ENCODE data around the gene SAPCD2.

The SAPCD2 gene

GRCh38 chr9:137022662-137023008, 47.7 kb downstream of the SAPCD2 start:
- peak overlapping the region; percentile 16 to 51 for H3K9ac ChIP-seq (ENCODE audit: low read depth in 1 of 2, low read length in 2 of 2)
- no peaks in the 10 kb centered on the region for H3K9me3 ChIP-seq (ENCODE audit: control insufficient read depth in 1 of 2, low read length in 2 of 2)
- no peaks in the 10 kb centered on the region for H3K36me3 ChIP-seq (ENCODE audit: control insufficient read depth in 1 of 2, insufficient read depth in 2 of 2, low read length in 2 of 2)
- peaks cover 29 to 46% of the 10 kb centered on the region in 2 donors for H3K4me1 ChIP-seq (ENCODE audit: control insufficient read depth in 1 of 2, insufficient read depth in 2 of 2, low read length in 2 of 2)
- peak overlapping the region; percentile 61 for H3K27ac ChIP-seq (ENCODE audit: low read depth, low read length)
- no peak overlapping the region for H3K4me3 ChIP-seq (ENCODE audit: low read depth in 1 of 2, low read length in 2 of 2)
- H3K27me3 ChIP-seq (ENCODE audit: control insufficient read depth in 1 of 2, insufficient read depth in 2 of 2, low read length in 2 of 2) = no peaks in the 10 kb centered on the region

GRCh38 chr9:137021979-137022661, 48.2 kb downstream of the SAPCD2 start:
- H3K9me3 ChIP-seq (ENCODE audit: control insufficient read depth in 1 of 2, low read length in 2 of 2) = no peaks in the 10 kb centered on the region
- peak overlapping the region; percentile 61 for H3K27ac ChIP-seq (ENCODE audit: low read depth, low read length)
- peak overlapping the region in 1 of 2 donors; percentile 22 for H3K4me3 ChIP-seq (ENCODE audit: low read depth in 1 of 2, low read length in 2 of 2)
- H3K27me3 ChIP-seq (ENCODE audit: control insufficient read depth in 1 of 2, insufficient read depth in 2 of 2, low read length in 2 of 2) = no peaks in the 10 kb centered on the region
- H3K9ac ChIP-seq (ENCODE audit: low read depth in 1 of 2, low read length in 2 of 2) = peak overlapping the region; percentile 16 to 51
- H3K4me1 ChIP-seq (ENCODE audit: control insufficient read depth in 1 of 2, insufficient read depth in 2 of 2, low read length in 2 of 2) = peaks cover 24 to 41% of the 10 kb centered on the region in 2 donors
- peaks cover 0 to 3% of the 10 kb centered on the region in 2 donors for H3K36me3 ChIP-seq (ENCODE audit: control insufficient read depth in 1 of 2, insufficient read depth in 2 of 2, low read length in 2 of 2)

- H3K36me3 ChIP-seq (ENCODE audit: control insufficient read depth in 1 of 2, insufficient read depth in 2 of 2, low read length in 2 of 2) = peaks cover 0 to 8% of the 10 kb centered on the region in 2 donors
- peak overlapping the region; percentile 10 for H3K27ac ChIP-seq (ENCODE audit: low read depth, low read length)
Measured at GRCh38 chr9:137021568-137021978, 48.8 kb downstream of the SAPCD2 start.

GRCh38 chr9:137020771-137021567, 49.4 kb downstream of the SAPCD2 start:
- Histone ChIP-seq H3K4me1 (ENCODE audit: control insufficient read depth in 1 of 2, insufficient read depth in 2 of 2, low read length in 2 of 2) (peaks cover 15 to 30% of the 10 kb centered on the region in 2 donors), H3K36me3 (ENCODE audit: control insufficient read depth in 1 of 2, insufficient read depth in 2 of 2, low read length in 2 of 2) (peaks cover 0 to 8% of the 10 kb centered on the region in 2 donors), H3K27me3 (ENCODE audit: control insufficient read depth in 1 of 2, insufficient read depth in 2 of 2, low read length in 2 of 2) (no peaks in the 10 kb centered on the region), H3K27ac (ENCODE audit: low read depth, low read length) (no peak overlapping the region), H3K9me3 (ENCODE audit: control insufficient read depth in 1 of 2, low read length in 2 of 2) (no peaks in the 10 kb centered on the region), H3K4me3 (ENCODE audit: low read depth in 1 of 2, low read length in 2 of 2) (peak overlapping the region; percentile 16 to 22), H3K9ac (ENCODE audit: low read depth in 1 of 2, low read length in 2 of 2) (no peak overlapping the region)

More at GRCh38 chr9:137021568-137021978, 48.8 kb downstream of the SAPCD2 start:
- Histone ChIP-seq H3K9me3 (ENCODE audit: control insufficient read depth in 1 of 2, low read length in 2 of 2) (no peaks in the 10 kb centered on the region), H3K27me3 (ENCODE audit: control insufficient read depth in 1 of 2, insufficient read depth in 2 of 2, low read length in 2 of 2) (no peaks in the 10 kb centered on the region), H3K4me1 (ENCODE audit: control insufficient read depth in 1 of 2, insufficient read depth in 2 of 2, low read length in 2 of 2) (peaks cover 19 to 36% of the 10 kb centered on the region in 2 donors), H3K4me3 (ENCODE audit: low read depth in 1 of 2, low read length in 2 of 2) (peak overlapping the region; percentile 16 to 22), H3K9ac (ENCODE audit: low read depth in 1 of 2, low read length in 2 of 2) (no peak overlapping the region)

- peaks cover 8 to 23% of the 10 kb centered on the region in 2 donors for H3K4me1 ChIP-seq (ENCODE audit: control insufficient read depth in 1 of 2, insufficient read depth in 2 of 2, low read length in 2 of 2)
- H3K27me3 ChIP-seq (ENCODE audit: control insufficient read depth in 1 of 2, insufficient read depth in 2 of 2, low read length in 2 of 2) = no peaks in the 10 kb centered on the region
- no peaks in the 10 kb centered on the region for H3K9me3 ChIP-seq (ENCODE audit: control insufficient read depth in 1 of 2, low read length in 2 of 2)
- H3K9ac ChIP-seq (ENCODE audit: low read depth in 1 of 2, low read length in 2 of 2) = no peak overlapping the region
- H3K36me3 ChIP-seq (ENCODE audit: control insufficient read depth in 1 of 2, insufficient read depth in 2 of 2, low read length in 2 of 2) = peaks cover under 1 to 8% of the 10 kb centered on the region in 2 donors
- no peak overlapping the region for H3K4me3 ChIP-seq (ENCODE audit: low read depth in 1 of 2, low read length in 2 of 2)
- H3K27ac ChIP-seq (ENCODE audit: low read depth, low read length) = no peak overlapping the region
Measured at GRCh38 chr9:137019891-137020683, 50.3 kb downstream of the SAPCD2 start.

GRCh38 chr9:137018761-137019559, 51.4 kb downstream of the SAPCD2 start:
- H3K27ac ChIP-seq (ENCODE audit: low read depth, low read length) = no peak overlapping the region
- H3K4me3 ChIP-seq (ENCODE audit: low read depth in 1 of 2, low read length in 2 of 2) = no peak overlapping the region
- peaks cover 8 to 23% of the 10 kb centered on the region in 2 donors for H3K4me1 ChIP-seq (ENCODE audit: control insufficient read depth in 1 of 2, insufficient read depth in 2 of 2, low read length in 2 of 2)
- H3K9ac ChIP-seq (ENCODE audit: low read depth in 1 of 2, low read length in 2 of 2) = no peak overlapping the region
- H3K27me3 ChIP-seq (ENCODE audit: control insufficient read depth in 1 of 2, insufficient read depth in 2 of 2, low read length in 2 of 2) = no peaks in the 10 kb centered on the region
- no peaks in the 10 kb centered on the region for H3K9me3 ChIP-seq (ENCODE audit: control insufficient read depth in 1 of 2, low read length in 2 of 2)
- H3K36me3 ChIP-seq (ENCODE audit: control insufficient read depth in 1 of 2, insufficient read depth in 2 of 2, low read length in 2 of 2) = peaks cover 2 to 8% of the 10 kb centered on the region in 2 donors

- Histone ChIP-seq H3K4me3 (ENCODE audit: low read depth in 1 of 2, low read length in 2 of 2) (no peak overlapping the region), H3K27me3 (ENCODE audit: control insufficient read depth in 1 of 2, insufficient read depth in 2 of 2, low read length in 2 of 2) (no peaks in the 10 kb centered on the region), H3K4me1 (ENCODE audit: control insufficient read depth in 1 of 2, insufficient read depth in 2 of 2, low read length in 2 of 2) (peaks cover 4 to 17% of the 10 kb centered on the region in 2 donors), H3K27ac (ENCODE audit: low read depth, low read length) (no peak overlapping the region), H3K9ac (ENCODE audit: low read depth in 1 of 2, low read length in 2 of 2) (no peak overlapping the region), H3K36me3 (ENCODE audit: control insufficient read depth in 1 of 2, insufficient read depth in 2 of 2, low read length in 2 of 2) (peaks cover 2 to 8% of the 10 kb centered on the region in 2 donors), H3K9me3 (ENCODE audit: control insufficient read depth in 1 of 2, low read length in 2 of 2) (no peaks in the 10 kb centered on the region)
Measured at GRCh38 chr9:137017791-137018497, 52.4 kb downstream of the SAPCD2 start.

- no peak overlapping the region for H3K9ac ChIP-seq (ENCODE audit: low read depth in 1 of 2, low read length in 2 of 2)
- H3K4me1 ChIP-seq (ENCODE audit: control insufficient read depth in 1 of 2, insufficient read depth in 2 of 2, low read length in 2 of 2) = peaks cover 4 to 10% of the 10 kb centered on the region in 2 donors
- H3K36me3 ChIP-seq (ENCODE audit: control insufficient read depth in 1 of 2, insufficient read depth in 2 of 2, low read length in 2 of 2) = peaks cover 2 to 8% of the 10 kb centered on the region in 2 donors
- no peaks in the 10 kb centered on the region for H3K27me3 ChIP-seq (ENCODE audit: control insufficient read depth in 1 of 2, insufficient read depth in 2 of 2, low read length in 2 of 2)
- no peak overlapping the region for H3K27ac ChIP-seq (ENCODE audit: low read depth, low read length)
- no peaks in the 10 kb centered on the region for H3K9me3 ChIP-seq (ENCODE audit: control insufficient read depth in 1 of 2, low read length in 2 of 2)
- no peak overlapping the region for H3K4me3 ChIP-seq (ENCODE audit: low read depth in 1 of 2, low read length in 2 of 2)
Measured at GRCh38 chr9:137017071-137017470, 53.3 kb downstream of the SAPCD2 start.

- no peaks in the 10 kb centered on the region for H3K27me3 ChIP-seq (ENCODE audit: control insufficient read depth in 1 of 2, insufficient read depth in 2 of 2, low read length in 2 of 2)
- no peak overlapping the region for H3K4me3 ChIP-seq (ENCODE audit: low read depth in 1 of 2, low read length in 2 of 2)
- no peak overlapping the region for H3K27ac ChIP-seq (ENCODE audit: low read depth, low read length)
- no peak overlapping the region for H3K9ac ChIP-seq (ENCODE audit: low read depth in 1 of 2, low read length in 2 of 2)
- peaks cover under 1 to 6% of the 10 kb centered on the region in 2 donors for H3K4me1 ChIP-seq (ENCODE audit: control insufficient read depth in 1 of 2, insufficient read depth in 2 of 2, low read length in 2 of 2)
- H3K9me3 ChIP-seq (ENCODE audit: control insufficient read depth in 1 of 2, low read length in 2 of 2) = no peaks in the 10 kb centered on the region
- H3K36me3 ChIP-seq (ENCODE audit: control insufficient read depth in 1 of 2, insufficient read depth in 2 of 2, low read length in 2 of 2) = peaks cover 2 to 8% of the 10 kb centered on the region in 2 donors
Measured at GRCh38 chr9:137016436-137016835, 53.9 kb downstream of the SAPCD2 start.

All from duodenal mucosa (tissue), 2 donors.